Neural cell (in vitro differentiated cells): ENCODE results near the gene CCL2. TPM values are rescaled to one million over a fixed set of nuclear protein-coding genes. Genes with fewer than 3 reads are reported as not detected.

ENCODE experiments used
- H2AFZ ChIP-seq: fragments of 200-600, 300-800 bp; sonication (generic), shearing (Covaris generic); 2 replicates; pipeline ENCODE4 v1.6.0; 2014; ENCODE audit warnings: low read depth, mild to moderate bottlenecking, antibody characterized with exemption, low read length, moderate library complexity
- H3F3A ChIP-seq: fragments of 200-600 bp; shearing (Covaris generic); 2 replicates; pipeline ENCODE4 v1.6.1; 2016; ENCODE audit warnings: mild to moderate bottlenecking, moderate library complexity, mixed read lengths, antibody characterized with exemption, low read length; ENCODE audit not compliant: insufficient read depth, poor library complexity, severe bottlenecking
- H3K27ac ChIP-seq: fragments of 200-600, 300-800 bp; sonication (generic), shearing (Covaris generic); 2 replicates; pipeline ENCODE4 v1.5.1; 2014; ENCODE audit warnings: mild to moderate bottlenecking, low read length, moderate library complexity
- H3K27me3 ChIP-seq: fragments of 300-800, 200-600 bp; sonication (generic), shearing (Covaris generic); 2 replicates; pipeline ENCODE4 v1.6.0; 2014; ENCODE audit warnings: mild to moderate bottlenecking, low read depth, low read length, moderate library complexity; ENCODE audit not compliant: insufficient read depth
- H3K36me3 ChIP-seq: fragments of 300-800, 200-600 bp; sonication (generic), shearing (Covaris generic); 2 replicates; pipeline ENCODE4 v1.5.1; 2014; ENCODE audit warnings: mild to moderate bottlenecking, antibody characterized with exemption, low read length, moderate library complexity; ENCODE audit not compliant: insufficient read depth
- H3K4me2 ChIP-seq: fragments of 300-800, 200-600 bp; sonication (generic), shearing (Covaris generic); 2 replicates; pipeline ENCODE4 v1.6.0; 2014; ENCODE audit warnings: mild to moderate bottlenecking, low read length
- H3K4me3 ChIP-seq: fragments of 300-800, 200-600 bp; sonication (generic), shearing (Covaris generic); 2 replicates; pipeline ENCODE4 v1.5.1; 2014; ENCODE audit warnings: mild to moderate bottlenecking, low read length, moderate library complexity
- H3K79me2 ChIP-seq: fragments of 200-600 bp; shearing (Covaris generic); replicated peaks from 2 replicates; pipeline ENCODE4 v1.6.0; 2014; ENCODE audit warnings: mild to moderate bottlenecking, low read length, moderate library complexity; ENCODE audit not compliant: insufficient read depth
- H3K9ac ChIP-seq: fragments of 300-800, 200-600 bp; sonication (generic), shearing (Covaris generic); 2 replicates; pipeline ENCODE4 v1.6.1; 2016; ENCODE audit warnings: mild to moderate bottlenecking, low read length, mixed read lengths
- H3K9me2 ChIP-seq: fragments of 200-600 bp; shearing (Covaris generic); 2 replicates; pipeline ENCODE4 v1.6.1; 2016; ENCODE audit warnings: mild to moderate bottlenecking, low read length, mixed read lengths; ENCODE audit not compliant: insufficient read depth
- H3K9me3 ChIP-seq: fragments of 200-600, 300-800 bp; sonication (generic), shearing (Covaris generic); 2 replicates; pipeline ENCODE4 v1.6.1; 2016; ENCODE audit warnings: mild to moderate bottlenecking, mixed run types, low read length, moderate library complexity, mixed read lengths
- H4K20me1 ChIP-seq: fragments of 200-600 bp; shearing (Covaris generic); 2 replicates; pipeline ENCODE4 v1.6.1; 2016; ENCODE audit warnings: mild to moderate bottlenecking, mixed run types; ENCODE audit not compliant: insufficient read depth
- EP300 ChIP-seq: fragments of 450-650 bp; conservative IDR thresholded peaks from 2 replicates; pipeline ENCODE4 v1.6.1; 2014; ENCODE audit warnings: antibody characterized with exemption, mild to moderate bottlenecking, moderate library complexity; ENCODE audit not compliant: poor library complexity, severe bottlenecking
- EZH2 ChIP-seq: fragments of 200-600, 300-800 bp; shearing (Covaris generic), sonication (generic); IDR thresholded peaks from 2 replicates; pipeline ENCODE4 v1.6.1; 2014; ENCODE audit warnings: antibody characterized with exemption, low read length, borderline replicate concordance, mild to moderate bottlenecking; ENCODE audit not compliant: insufficient read depth, poor library complexity, severe bottlenecking
- MXI1 ChIP-seq: fragments of 450-650 bp; conservative IDR thresholded peaks from 2 replicates; pipeline ENCODE4 v1.6.1; 2014; ENCODE audit warnings: antibody characterized with exemption, mild to moderate bottlenecking; ENCODE audit not compliant: poor library complexity, severe bottlenecking
- POLR2AphosphoS5 ChIP-seq: IDR thresholded peaks from 2 replicates; pipeline ENCODE4 v1.6.1; 2012
- RAD21 ChIP-seq: fragments of 450-650 bp; conservative IDR thresholded peaks from 2 replicates; pipeline ENCODE4 v1.6.1; 2014; ENCODE audit warnings: antibody characterized with exemption, mild to moderate bottlenecking, moderate library complexity
- SMC3 ChIP-seq: fragments of 450-650 bp; conservative IDR thresholded peaks from 2 replicates; pipeline ENCODE4 v1.6.1; 2014; ENCODE audit warnings: antibody characterized with exemption, mild to moderate bottlenecking, moderate library complexity; ENCODE audit not compliant: poor library complexity
- TAF1 ChIP-seq: IDR thresholded peaks from 2 replicates; pipeline ENCODE4 v1.6.1; 2012; ENCODE audit warnings: low read depth
- polyA plus RNA-seq: library from polyadenylated mRNA; depleted of rRNA; stranded (reverse); fragments of >200 nt; gene quantifications from 2 replicates; pipeline ENCODE4 v1.2.3, GENCODE V29; 2014
- TF ChIP-seq, protein P1 (sequence below): IDR thresholded peaks from 2 replicates; pipeline ENCODE4 v1.6.1; 2012; ENCODE audit warnings: borderline replicate concordance
- TF ChIP-seq, protein P2 (sequence below): fragments of 450-650 bp; IDR thresholded peaks from 2 replicates; pipeline ENCODE4 v1.5.1; 2014; ENCODE audit warnings: antibody characterized with exemption, mild to moderate bottlenecking, moderate library complexity; ENCODE audit not compliant: poor library complexity, severe bottlenecking

The CCL2 gene
- polyA plus RNA-seq, 1 donor from 2014 or later, result 0.57 TPM

DNA sequence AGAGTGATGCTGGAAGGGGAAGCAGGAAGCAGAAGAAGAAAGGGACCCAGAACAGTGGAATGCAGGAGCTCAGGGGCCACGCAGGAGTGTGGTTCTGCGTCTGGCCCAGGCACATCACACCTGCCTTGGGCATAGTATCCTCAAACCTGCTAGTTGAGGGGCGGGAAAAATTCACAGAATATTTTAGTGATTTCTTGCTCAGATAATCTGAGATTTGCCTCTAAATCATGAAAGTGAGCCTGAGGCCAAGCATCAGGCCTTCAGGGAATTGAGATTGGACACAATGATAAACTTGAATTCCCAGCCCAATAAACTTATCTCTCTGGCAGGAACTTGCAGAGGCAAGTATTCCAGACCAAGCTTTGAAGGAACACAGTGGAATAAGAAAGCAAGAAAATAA is 48.5 kb upstream of the CCL2 start:
- no peak overlapping the region for H2AFZ ChIP-seq
- no peak overlapping the region for H3K9ac ChIP-seq
- H3K79me2 ChIP-seq, result no peaks in the 10 kb centered on the region
- TF ChIP-seq RAD21 (no peak), TAF1 (no peak), EP300 (no peak), POLR2AphosphoS5 (no peak), MXI1 (no peak), SMC3 (no peak), EZH2 (no peak)
- TF ChIP-seq, protein P1, sequence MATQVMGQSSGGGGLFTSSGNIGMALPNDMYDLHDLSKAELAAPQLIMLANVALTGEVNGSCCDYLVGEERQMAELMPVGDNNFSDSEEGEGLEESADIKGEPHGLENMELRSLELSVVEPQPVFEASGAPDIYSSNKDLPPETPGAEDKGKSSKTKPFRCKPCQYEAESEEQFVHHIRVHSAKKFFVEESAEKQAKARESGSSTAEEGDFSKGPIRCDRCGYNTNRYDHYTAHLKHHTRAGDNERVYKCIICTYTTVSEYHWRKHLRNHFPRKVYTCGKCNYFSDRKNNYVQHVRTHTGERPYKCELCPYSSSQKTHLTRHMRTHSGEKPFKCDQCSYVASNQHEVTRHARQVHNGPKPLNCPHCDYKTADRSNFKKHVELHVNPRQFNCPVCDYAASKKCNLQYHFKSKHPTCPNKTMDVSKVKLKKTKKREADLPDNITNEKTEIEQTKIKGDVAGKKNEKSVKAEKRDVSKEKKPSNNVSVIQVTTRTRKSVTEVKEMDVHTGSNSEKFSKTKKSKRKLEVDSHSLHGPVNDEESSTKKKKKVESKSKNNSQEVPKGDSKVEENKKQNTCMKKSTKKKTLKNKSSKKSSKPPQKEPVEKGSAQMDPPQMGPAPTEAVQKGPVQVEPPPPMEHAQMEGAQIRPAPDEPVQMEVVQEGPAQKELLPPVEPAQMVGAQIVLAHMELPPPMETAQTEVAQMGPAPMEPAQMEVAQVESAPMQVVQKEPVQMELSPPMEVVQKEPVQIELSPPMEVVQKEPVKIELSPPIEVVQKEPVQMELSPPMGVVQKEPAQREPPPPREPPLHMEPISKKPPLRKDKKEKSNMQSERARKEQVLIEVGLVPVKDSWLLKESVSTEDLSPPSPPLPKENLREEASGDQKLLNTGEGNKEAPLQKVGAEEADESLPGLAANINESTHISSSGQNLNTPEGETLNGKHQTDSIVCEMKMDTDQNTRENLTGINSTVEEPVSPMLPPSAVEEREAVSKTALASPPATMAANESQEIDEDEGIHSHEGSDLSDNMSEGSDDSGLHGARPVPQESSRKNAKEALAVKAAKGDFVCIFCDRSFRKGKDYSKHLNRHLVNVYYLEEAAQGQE, result no peak
- TF ChIP-seq, protein P2, sequence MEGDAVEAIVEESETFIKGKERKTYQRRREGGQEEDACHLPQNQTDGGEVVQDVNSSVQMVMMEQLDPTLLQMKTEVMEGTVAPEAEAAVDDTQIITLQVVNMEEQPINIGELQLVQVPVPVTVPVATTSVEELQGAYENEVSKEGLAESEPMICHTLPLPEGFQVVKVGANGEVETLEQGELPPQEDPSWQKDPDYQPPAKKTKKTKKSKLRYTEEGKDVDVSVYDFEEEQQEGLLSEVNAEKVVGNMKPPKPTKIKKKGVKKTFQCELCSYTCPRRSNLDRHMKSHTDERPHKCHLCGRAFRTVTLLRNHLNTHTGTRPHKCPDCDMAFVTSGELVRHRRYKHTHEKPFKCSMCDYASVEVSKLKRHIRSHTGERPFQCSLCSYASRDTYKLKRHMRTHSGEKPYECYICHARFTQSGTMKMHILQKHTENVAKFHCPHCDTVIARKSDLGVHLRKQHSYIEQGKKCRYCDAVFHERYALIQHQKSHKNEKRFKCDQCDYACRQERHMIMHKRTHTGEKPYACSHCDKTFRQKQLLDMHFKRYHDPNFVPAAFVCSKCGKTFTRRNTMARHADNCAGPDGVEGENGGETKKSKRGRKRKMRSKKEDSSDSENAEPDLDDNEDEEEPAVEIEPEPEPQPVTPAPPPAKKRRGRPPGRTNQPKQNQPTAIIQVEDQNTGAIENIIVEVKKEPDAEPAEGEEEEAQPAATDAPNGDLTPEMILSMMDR, result no peak
- no peak overlapping the region for H3K4me2 ChIP-seq
- no peaks in the 10 kb centered on the region for H3F3A ChIP-seq
- H3K27me3 ChIP-seq, result no peaks in the 10 kb centered on the region
- no peaks in the 10 kb centered on the region for H3K9me2 ChIP-seq
- no peak overlapping the region for H3K27ac ChIP-seq
- no peaks in the 10 kb centered on the region for H4K20me1 ChIP-seq
- H3K4me3 ChIP-seq, result no peak overlapping the region
- no peaks in the 10 kb centered on the region for H3K36me3 ChIP-seq
- no peaks in the 10 kb centered on the region for H3K9me3 ChIP-seq

DNA sequence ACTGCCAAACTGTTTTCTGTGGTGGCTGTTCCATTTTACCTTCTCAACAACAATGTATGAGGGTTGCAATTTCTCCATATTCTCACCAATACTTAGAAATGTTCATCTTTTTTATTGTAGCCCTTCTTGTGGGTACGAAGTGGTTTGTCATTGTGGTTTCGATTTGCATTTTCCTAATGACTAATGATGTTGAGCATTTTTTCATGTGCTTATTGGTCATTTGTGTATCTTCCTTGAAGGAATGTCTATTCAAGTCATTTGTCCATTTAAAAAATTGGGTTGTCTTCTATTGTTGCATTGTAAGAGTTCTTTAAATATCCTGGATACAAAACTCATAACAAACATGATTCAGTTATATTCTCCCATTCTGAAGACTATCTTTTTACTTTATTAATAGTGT is 47.5 kb upstream of the CCL2 start:
- no peak overlapping the region for H3K9ac ChIP-seq
- no peaks in the 10 kb centered on the region for H3K27me3 ChIP-seq
- H3K36me3 ChIP-seq, result no peaks in the 10 kb centered on the region
- no peak overlapping the region for H3K4me3 ChIP-seq
- no peak overlapping the region for H3K4me2 ChIP-seq
- no peaks in the 10 kb centered on the region for H4K20me1 ChIP-seq
- H3K9me2 ChIP-seq, result no peaks in the 10 kb centered on the region
- TF ChIP-seq TAF1, result no peak
- no peak for TF ChIP-seq RAD21
- TF ChIP-seq, protein P2, result no peak
- no peak for TF ChIP-seq EP300
- TF ChIP-seq MXI1, result no peak
- TF ChIP-seq SMC3, result no peak
- TF ChIP-seq EZH2, result no peak
- TF ChIP-seq, protein P1, result no peak
- TF ChIP-seq POLR2AphosphoS5, result no peak
- H3K9me3 ChIP-seq, result no peaks in the 10 kb centered on the region
- no peak overlapping the region for H2AFZ ChIP-seq
- H3K27ac ChIP-seq, result no peak overlapping the region
- H3K79me2 ChIP-seq, result no peaks in the 10 kb centered on the region
- H3F3A ChIP-seq, result no peaks in the 10 kb centered on the region
